GM21619 (cell line): Measurements from ENCODE around the gene SLC2A4RG.
"Not testable (repeated sequence)": the region's sequence is repeated elsewhere in the genome, so short reads cannot be mapped to it uniquely, and the experiment has no call there.

Source experiments
- ATAC-seq: cut with Tn5 transposase; IDR thresholded peaks from one replicate; pipeline ENCODE4 v1.9.1; 2021; ENCODE audit not compliant: unreplicated experiment

Gene SLC2A4RG

GRCh38 chr20:63712191-63712590 lies 27.4 kb upstream of the SLC2A4RG start:
- no peak for ATAC-seq

DNA sequence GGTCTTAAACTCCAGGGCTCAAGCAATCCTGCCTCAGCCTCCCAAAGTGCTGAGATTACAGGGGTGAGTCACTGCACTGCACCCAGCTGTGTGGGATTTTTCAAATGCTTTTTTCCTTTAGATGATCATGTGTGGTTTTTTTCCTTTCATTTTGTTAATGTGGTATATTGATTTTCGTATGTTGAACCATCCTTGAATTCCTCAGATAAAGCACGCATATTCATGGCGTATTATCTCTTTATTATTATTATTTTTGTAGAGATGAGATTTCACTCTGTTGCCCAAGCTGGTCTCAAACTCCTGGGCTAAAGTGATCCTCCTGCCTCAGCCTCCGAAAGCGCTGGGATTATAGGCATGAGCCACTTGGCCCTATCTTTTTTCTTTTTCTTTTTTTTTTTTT lies 24.7 kb upstream of the SLC2A4RG start:
- ATAC-seq: no peak

DNA sequence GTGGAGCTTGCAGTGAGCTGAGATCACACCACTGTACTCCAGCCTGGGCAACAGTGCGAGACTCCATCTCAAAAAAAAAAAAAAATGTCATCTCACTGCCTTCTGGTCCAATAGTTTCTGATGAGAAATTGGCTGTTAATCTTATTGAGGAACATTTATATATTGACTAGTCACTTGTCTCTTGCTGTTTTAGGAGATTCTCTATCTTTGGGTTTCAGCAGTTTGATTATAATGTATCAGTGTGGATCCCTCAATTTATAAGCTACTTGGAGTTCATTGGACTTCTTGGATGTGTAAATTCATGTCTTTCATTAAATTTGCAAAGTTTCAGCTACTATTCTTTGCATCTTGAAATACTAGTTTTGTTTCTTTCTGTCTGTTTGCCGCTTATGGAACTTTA lies 20.6 kb upstream of the SLC2A4RG start:
- ATAC-seq: no peak

- not testable (repeated sequence) for ATAC-seq
These were observed 16.5 kb upstream of the SLC2A4RG start for GRCh38 chr20:63722967-63723622.

- ATAC-seq: not testable (repeated sequence)
These were observed 9.3 kb upstream of the SLC2A4RG start for GRCh38 chr20:63730189-63730733.

- ATAC-seq: no peak
These were observed 8.2 kb upstream of the SLC2A4RG start for GRCh38 chr20:63731410-63731809.

DNA sequence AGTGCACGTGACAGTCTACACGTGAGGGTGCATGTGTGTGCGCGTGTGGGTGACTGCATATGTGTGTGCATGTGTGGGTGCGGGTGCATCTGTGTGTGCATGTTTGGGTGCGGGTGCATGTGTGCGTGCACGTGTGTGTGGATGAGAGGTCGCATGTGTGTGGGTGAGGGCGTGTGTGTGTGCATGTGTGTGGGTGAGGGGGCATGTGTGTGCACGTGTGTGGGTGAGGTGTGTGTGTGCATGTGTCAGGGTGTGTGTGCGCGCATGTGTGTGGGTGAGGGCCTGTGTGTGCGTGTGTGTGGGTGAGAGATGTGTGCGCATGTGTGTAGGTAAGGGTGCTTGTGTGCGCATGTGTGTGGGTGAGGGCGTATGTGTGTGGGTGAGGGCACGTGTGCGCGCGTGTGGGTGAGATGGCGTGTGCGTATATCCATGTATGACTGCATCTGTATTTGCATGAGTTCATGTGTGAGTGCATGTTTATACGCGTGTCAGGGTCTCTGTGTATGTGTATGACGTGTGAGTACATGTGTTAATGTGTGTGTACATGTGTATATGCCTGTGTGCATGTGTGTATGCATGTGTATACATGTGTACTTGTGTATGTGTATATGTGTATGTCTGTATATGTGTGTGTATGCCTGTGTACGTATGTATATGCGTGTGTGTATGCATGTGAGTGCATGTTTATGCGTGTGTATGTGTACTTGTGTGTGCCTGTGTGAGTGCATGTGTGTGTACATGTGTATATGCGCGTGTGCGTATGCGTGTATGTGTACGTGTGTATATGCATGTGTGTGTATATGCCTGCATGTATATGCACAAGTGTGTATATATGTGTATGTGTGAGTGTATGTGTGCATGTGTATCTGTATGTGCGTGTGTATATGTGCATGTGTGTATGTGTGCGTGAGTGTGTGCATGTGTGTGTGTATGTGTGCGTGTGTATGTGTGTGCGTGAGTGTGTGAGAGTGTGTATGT lies 7.2 kb upstream of the SLC2A4RG start:
- no peak for ATAC-seq

DNA sequence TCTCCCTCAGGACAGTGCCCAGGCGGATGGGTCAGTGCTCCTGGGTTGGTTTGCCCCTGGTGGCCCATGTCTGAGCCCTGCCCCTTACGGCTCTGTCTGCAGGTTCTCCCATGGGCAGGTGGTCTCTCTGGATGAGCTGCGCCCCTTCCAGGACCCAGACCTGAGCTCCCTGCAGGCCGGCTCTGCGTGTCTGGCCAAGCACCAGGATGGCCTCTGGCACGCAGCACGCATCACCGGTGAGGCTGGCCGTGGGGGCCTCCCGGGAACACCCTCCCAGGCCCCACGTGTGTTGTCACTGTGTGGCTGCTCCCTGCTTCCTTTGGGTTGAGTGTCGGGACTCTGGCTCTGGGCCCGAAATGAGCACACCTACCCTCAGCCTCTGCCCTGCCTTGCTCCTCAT lies 6.5 kb upstream of the SLC2A4RG start:
- no peak for ATAC-seq

DNA sequence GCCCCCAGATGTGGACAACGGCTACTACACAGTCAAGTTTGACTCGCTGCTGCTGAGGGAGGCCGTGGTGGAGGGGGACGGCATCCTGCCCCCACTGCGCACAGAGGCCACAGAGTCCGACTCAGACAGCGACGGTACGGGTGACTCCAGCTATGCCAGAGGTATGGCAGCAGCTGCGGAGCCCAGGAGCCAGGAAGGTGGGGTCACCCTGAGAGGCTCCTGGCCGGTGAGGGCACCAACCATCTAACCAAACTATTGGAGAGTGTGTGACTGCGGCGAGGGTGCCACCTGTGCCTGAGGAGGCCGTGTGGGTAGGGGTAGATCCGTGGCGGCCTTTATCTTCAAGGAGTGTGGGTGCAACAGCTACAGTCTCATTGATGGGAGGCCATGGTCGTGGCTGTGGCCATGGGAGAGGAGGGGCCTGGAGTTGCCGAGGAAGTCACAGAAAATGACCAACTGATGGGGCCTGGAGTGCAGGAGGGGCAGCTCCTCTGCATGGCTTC lies 5.9 kb upstream of the SLC2A4RG start:
- ATAC-seq: no peak

GRCh38 chr20:63734111-63734945 lies 5.2 kb upstream of the SLC2A4RG start:
- no peak for ATAC-seq

- no peak for ATAC-seq
These were observed 4.4 kb upstream of the SLC2A4RG start for GRCh38 chr20:63734946-63735858.

GRCh38 chr20:63735859-63736718 lies 3.5 kb upstream of the SLC2A4RG start, which contains the start of gene LIME1:
LIME1 (plus strand) TSS chr20:63736664; CDS start chr20:63737550, 886 bp downstream.
- ATAC-seq: no peak

GRCh38 chr20:63736893-63737694 lies 2.5 kb upstream of the SLC2A4RG start:
- no peak for ATAC-seq

GRCh38 chr20:63737695-63737944 lies 2.0 kb upstream of the SLC2A4RG start:
- ATAC-seq: no peak

GRCh38 chr20:63737945-63738686 lies 1.5 kb upstream of the SLC2A4RG start:
- no peak for ATAC-seq

DNA sequence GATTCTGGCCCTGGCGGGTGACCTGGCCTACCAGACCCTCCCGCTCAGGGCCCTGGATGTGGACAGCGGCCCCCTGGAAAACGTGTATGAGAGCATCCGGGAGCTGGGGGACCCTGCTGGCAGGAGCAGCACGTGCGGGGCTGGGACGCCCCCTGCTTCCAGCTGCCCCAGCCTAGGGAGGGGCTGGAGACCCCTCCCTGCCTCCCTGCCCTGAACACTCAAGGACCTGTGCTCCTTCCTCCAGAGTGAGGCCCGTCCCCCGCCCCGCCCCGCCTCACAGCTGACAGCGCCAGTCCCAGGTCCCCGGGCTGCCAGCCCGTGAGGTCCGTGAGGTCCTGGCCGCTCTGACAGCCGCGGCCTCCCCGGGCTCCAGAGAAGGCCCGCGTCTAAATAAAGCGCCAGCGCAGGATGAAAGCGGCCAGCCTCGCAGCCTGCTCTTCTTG lies 868 bp upstream of the SLC2A4RG start:
- no peak for ATAC-seq

- no peak for ATAC-seq
These were observed 572 bp downstream of the SLC2A4RG start for GRCh38 chr20:63740070-63740626.
